ENCODE results near the gene ORM1. TPM values are rescaled to one million over a fixed set of nuclear protein-coding genes. Genes with fewer than 3 reads are reported as not detected.

ORM1 gene
- total RNA-seq, 3 donors from 2014 or later, result 2.8 TPM; not detected in 2

- ATAC-seq, result no peak
- intact Hi-C loops (cut with DNase I, micrococcal nuclease), result no loop called here
These were observed 21.3 kb downstream of the ORM1 start for GRCh38 chr9:114344188-114344566.

GRCh38 chr9:114344692-114345091, 21.8 kb downstream of the ORM1 start:
- intact Hi-C loops (cut with DNase I, micrococcal nuclease), result no loop called here
- DNase-seq, result no peak
- no peak for ATAC-seq
- no peaks in the 10 kb centered on the region for H3K9me3 ChIP-seq
- peaks cover 9% of the 10 kb centered on the region for H3K36me3 ChIP-seq (ENCODE audit: low read depth)
- H3K4me3 ChIP-seq, result no peak overlapping the region
- H3K4me1 ChIP-seq (ENCODE audit: low read depth), result peaks cover 4% of the 10 kb centered on the region
- no peak for TF ChIP-seq CTCF (IDR thresholded peaks at IDR 0.05)

More at GRCh38 chr9:114344188-114344566, 21.3 kb downstream of the ORM1 start:
- no peak for DNase-seq
- Histone ChIP-seq H3K36me3 (ENCODE audit: low read depth) (peaks cover 11% of the 10 kb centered on the region), H3K4me1 (ENCODE audit: low read depth) (peaks cover 2% of the 10 kb centered on the region), H3K4me3 (no peak overlapping the region), H3K9me3 (no peaks in the 10 kb centered on the region)
- no peak for TF ChIP-seq CTCF (IDR thresholded peaks at IDR 0.05)

GRCh38 chr9:114345493-114346065, 22.7 kb downstream of the ORM1 start:
- no peaks in the 10 kb centered on the region for H3K9me3 ChIP-seq
- ATAC-seq, result no peak
- H3K36me3 ChIP-seq (ENCODE audit: low read depth), result peaks cover 8% of the 10 kb centered on the region
- DNase-seq, result no peak
- intact Hi-C loops (cut with DNase I, micrococcal nuclease), result no loop called here
- H3K4me1 ChIP-seq (ENCODE audit: low read depth), result peaks cover 7% of the 10 kb centered on the region
- H3K4me3 ChIP-seq, result no peak overlapping the region
- TF ChIP-seq CTCF (IDR thresholded peaks at IDR 0.05), result no peak

GRCh38 chr9:114346146-114346545, 23.2 kb downstream of the ORM1 start:
- no peak for DNase-seq
- Histone ChIP-seq H3K4me1 (ENCODE audit: low read depth) (peaks cover 7% of the 10 kb centered on the region), H3K9me3 (no peaks in the 10 kb centered on the region), H3K4me3 (no peak overlapping the region), H3K36me3 (ENCODE audit: low read depth) (peaks cover 8% of the 10 kb centered on the region)
- ATAC-seq, result no peak
- intact Hi-C loops (cut with DNase I, micrococcal nuclease), result no loop called here
- TF ChIP-seq CTCF (IDR thresholded peaks at IDR 0.05), result no peak

- intact Hi-C loops (cut with DNase I, micrococcal nuclease), result no loop called here
- no peak for ATAC-seq
- TF ChIP-seq CTCF (IDR thresholded peaks at IDR 0.05), result no peak
- Histone ChIP-seq H3K9me3 (no peaks in the 10 kb centered on the region), H3K4me3 (no peak overlapping the region), H3K4me1 (ENCODE audit: low read depth) (peaks cover 7% of the 10 kb centered on the region), H3K36me3 (ENCODE audit: low read depth) (peaks cover 8% of the 10 kb centered on the region)
- no peak for DNase-seq
These were observed 24.8 kb downstream of the ORM1 start for GRCh38 chr9:114347675-114348074.

All from mucosa of descending colon (tissue), 3 donors.